Gastroesophageal sphincter (tissue), 3 donors: ENCODE measurements around the gene TADA2A.

Source experiments
- POLR2A ChIP-seq, 2 donors: fragments of 450-650 bp; IDR thresholded peaks; one replicate each; pipeline ENCODE4 v1.6.1; 2017; ENCODE audit warnings: antibody characterized with exemption in 2 of 2, mild to moderate bottlenecking in 2 of 2, moderate library complexity in 1 of 2
- POLR2AphosphoS5 ChIP-seq: sonication (generic); formaldehyde crosslinking; IDR thresholded peaks from one replicate; pipeline ENCODE4 v1.6.1; 2017; ENCODE audit warnings: antibody characterized with exemption
- TF ChIP-seq, protein P1 (sequence below), 4 experiments: fragments of 200-600 bp in 2 of 4; fragments of 450-650 bp in 2 of 4; sonication (generic) in 1 of 4; IDR thresholded peaks; one replicate each; pipeline ENCODE4 v1.5.1; 2017 to 2019; ENCODE audit warnings: antibody characterized with exemption in 4 of 4, mild to moderate bottlenecking in 2 of 4, moderate library complexity in 2 of 4

DNA sequence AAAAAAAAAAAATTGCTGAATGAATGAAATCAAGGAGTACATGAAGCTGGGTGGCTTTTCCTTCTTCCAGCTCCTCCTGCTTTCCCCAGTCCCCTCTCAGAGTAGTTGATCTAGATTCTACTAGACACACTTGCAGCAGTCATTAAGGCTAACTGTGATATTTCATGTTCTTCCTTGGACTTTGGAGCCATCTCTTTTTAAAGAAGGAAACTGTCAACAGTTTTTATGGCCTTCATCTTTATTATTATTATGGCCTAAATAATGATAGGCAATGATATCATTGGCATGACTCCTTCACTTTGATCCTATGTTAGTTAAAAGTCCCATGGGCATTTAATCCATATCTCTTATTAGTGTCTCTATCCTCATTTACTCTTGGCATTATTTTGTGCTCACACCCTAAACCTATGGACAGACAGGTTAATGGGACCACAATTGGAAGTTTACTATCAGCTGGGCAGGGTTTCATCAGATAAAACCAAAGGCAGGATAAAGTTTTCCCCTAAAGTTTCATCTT, 21.2 kb upstream of the TADA2A start:
- TF ChIP-seq, protein P1, sequence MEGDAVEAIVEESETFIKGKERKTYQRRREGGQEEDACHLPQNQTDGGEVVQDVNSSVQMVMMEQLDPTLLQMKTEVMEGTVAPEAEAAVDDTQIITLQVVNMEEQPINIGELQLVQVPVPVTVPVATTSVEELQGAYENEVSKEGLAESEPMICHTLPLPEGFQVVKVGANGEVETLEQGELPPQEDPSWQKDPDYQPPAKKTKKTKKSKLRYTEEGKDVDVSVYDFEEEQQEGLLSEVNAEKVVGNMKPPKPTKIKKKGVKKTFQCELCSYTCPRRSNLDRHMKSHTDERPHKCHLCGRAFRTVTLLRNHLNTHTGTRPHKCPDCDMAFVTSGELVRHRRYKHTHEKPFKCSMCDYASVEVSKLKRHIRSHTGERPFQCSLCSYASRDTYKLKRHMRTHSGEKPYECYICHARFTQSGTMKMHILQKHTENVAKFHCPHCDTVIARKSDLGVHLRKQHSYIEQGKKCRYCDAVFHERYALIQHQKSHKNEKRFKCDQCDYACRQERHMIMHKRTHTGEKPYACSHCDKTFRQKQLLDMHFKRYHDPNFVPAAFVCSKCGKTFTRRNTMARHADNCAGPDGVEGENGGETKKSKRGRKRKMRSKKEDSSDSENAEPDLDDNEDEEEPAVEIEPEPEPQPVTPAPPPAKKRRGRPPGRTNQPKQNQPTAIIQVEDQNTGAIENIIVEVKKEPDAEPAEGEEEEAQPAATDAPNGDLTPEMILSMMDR (IDR thresholded peaks at IDR 0.05), result no peak
- TF ChIP-seq POLR2A (IDR thresholded peaks at IDR 0.05) (no peak), POLR2AphosphoS5 (no peak)
